Trophoblast cell (in vitro differentiated cells and primary cell): ENCODE data around the gene XYLB. TPM values are rescaled to one million over a fixed set of nuclear protein-coding genes. Genes with fewer than 3 reads are reported as not detected.
A peak's percentile ranks its signal among the peaks of the same experiment; 100 is the strongest.
"Not testable (repeated sequence)": the region's sequence is repeated elsewhere in the genome, so short reads cannot be mapped to it uniquely, and the experiment has no call there.

Experiments used
- DNase-seq, 2 donors: peaks; one replicate each; pipeline ENCODE4 v3.0.0-alpha.2; 2016
- H2AFZ ChIP-seq: 2 replicates; pipeline ENCODE4 v1.6.1; 2013; ENCODE audit warnings: low read length, moderate library complexity, mild to moderate bottlenecking; ENCODE audit not compliant: insufficient read depth, poor library complexity
- H2AK5ac ChIP-seq: 2 replicates; pipeline ENCODE4 v1.6.1; 2013; ENCODE audit warnings: mild to moderate bottlenecking, low read length
- H2BK120ac ChIP-seq: 2 replicates; pipeline ENCODE4 v1.6.1; 2013; ENCODE audit warnings: low read length, mild to moderate bottlenecking, moderate library complexity; ENCODE audit not compliant: insufficient read depth, poor library complexity
- H2BK12ac ChIP-seq: 2 replicates; pipeline ENCODE4 v1.6.1; 2013; ENCODE audit warnings: mild to moderate bottlenecking, low read length, moderate library complexity
- H2BK5ac ChIP-seq: 2 replicates; pipeline ENCODE4 v1.6.1; 2013; ENCODE audit warnings: low read length, low read depth, moderate library complexity, mild to moderate bottlenecking; ENCODE audit not compliant: poor library complexity
- H3K14ac ChIP-seq: 2 replicates; pipeline ENCODE4 v1.6.1; 2013; ENCODE audit warnings: mild to moderate bottlenecking, low read length
- H3K18ac ChIP-seq: 2 replicates; pipeline ENCODE4 v1.6.1; 2013; ENCODE audit warnings: mild to moderate bottlenecking, low read length
- H3K23ac ChIP-seq: 2 replicates; pipeline ENCODE4 v1.6.1; 2013; ENCODE audit warnings: low read length
- H3K27ac ChIP-seq: 2 replicates; pipeline ENCODE4 v1.5.1; 2013; ENCODE audit warnings: low read depth, mild to moderate bottlenecking, inconsistent platforms, low read length, moderate library complexity
- H3K27me3 ChIP-seq: 2 replicates; pipeline ENCODE4 v1.6.1; 2013; ENCODE audit warnings: inconsistent platforms, mild to moderate bottlenecking, low read length, moderate library complexity; ENCODE audit not compliant: insufficient read depth
- H3K36me3 ChIP-seq, 2 experiments: 1 replicate in 1 of 2; 2 replicates in 1 of 2; pipeline ENCODE4 v1.6.1; 2013; ENCODE audit warnings: low read length in 2 of 2, mild to moderate bottlenecking in 2 of 2, moderate library complexity in 1 of 2; ENCODE audit not compliant: insufficient read depth in 2 of 2, control insufficient read depth in 1 of 2
- H3K4ac ChIP-seq: 2 replicates; pipeline ENCODE4 v1.6.1; 2013; ENCODE audit warnings: low read depth, mild to moderate bottlenecking, low read length, moderate library complexity
- H3K4me1 ChIP-seq, 2 experiments: 1 replicate in 1 of 2; 2 replicates in 1 of 2; pipeline ENCODE4 v1.6.1; 2013; ENCODE audit warnings: low read length in 2 of 2, mild to moderate bottlenecking in 2 of 2, moderate library complexity in 1 of 2; ENCODE audit not compliant: insufficient read depth in 2 of 2, control insufficient read depth in 1 of 2
- H3K4me2 ChIP-seq: 2 replicates; pipeline ENCODE4 v1.6.1; 2013; ENCODE audit warnings: inconsistent platforms, mild to moderate bottlenecking, low read length, moderate library complexity
- H3K4me3 ChIP-seq: 2 replicates; pipeline ENCODE4 v1.5.1; 2013; ENCODE audit warnings: mild to moderate bottlenecking, low read depth, low read length, inconsistent platforms
- H3K79me1 ChIP-seq: one replicate; pipeline ENCODE4 v1.6.1; 2013; ENCODE audit warnings: low read length
- H3K79me2 ChIP-seq: 2 replicates; pipeline ENCODE4 v1.6.1; 2013; ENCODE audit warnings: low read length, mild to moderate bottlenecking; ENCODE audit not compliant: control insufficient read depth, insufficient read depth, poor library complexity
- H3K9ac ChIP-seq: 2 replicates; pipeline ENCODE4 v1.6.1; 2013; ENCODE audit warnings: mild to moderate bottlenecking, low read length
- H3K9me3 ChIP-seq: 2 replicates; pipeline ENCODE4 v1.6.1; 2013; ENCODE audit warnings: low read depth, mild to moderate bottlenecking, control low read depth, inconsistent platforms, low read length; ENCODE audit not compliant: insufficient read depth
- H4K12ac ChIP-seq: 2 replicates; pipeline ENCODE4 v1.6.1; 2013; ENCODE audit warnings: low read depth, mild to moderate bottlenecking, low read length, moderate library complexity
- H4K8ac ChIP-seq: 2 replicates; pipeline ENCODE4 v1.6.1; 2013; ENCODE audit warnings: low read depth, mild to moderate bottlenecking, low read length, moderate library complexity
- H4K91ac ChIP-seq: one replicate; pipeline ENCODE4 v1.6.1; 2013; ENCODE audit warnings: low read depth, mild to moderate bottlenecking, low read length, moderate library complexity
- WGBS: extraction: QIAGEN DNeasy Blood & Tissue Kit; methylation state at CpG from one replicate; pipeline ENCODE4 v1.1.7; 2013; ENCODE audit warnings: missing lambda C conversion rate; ENCODE audit not compliant: insufficient read length, insufficient coverage; ENCODE audit errors: extremely low coverage; 5-methylcytosine and 5-hydroxymethylcytosine counted together
- polyA plus RNA-seq: library from polyadenylated mRNA; stranded (reverse); fragments of 200-250 nt; gene quantifications from 2 replicates; pipeline ENCODE4 v1.2.3, GENCODE V29; 2013

The XYLB gene
- 2.2 and 2.4 TPM in 2 replicates for polyA plus RNA-seq

- peak within 1 kb of the TSS; percentile 24 for H3K14ac ChIP-seq
- H2BK12ac ChIP-seq = no peak within 1 kb of the TSS
- no peak within 1 kb of the TSS for H3K23ac ChIP-seq
- no peaks in the 10 kb centered on the region for H3K36me3 ChIP-seq
- peak within 1 kb of the TSS; percentile 67 for H3K18ac ChIP-seq
- H2AK5ac ChIP-seq = no peak within 1 kb of the TSS
- peak within 1 kb of the TSS; percentile 89 for H2AFZ ChIP-seq
- peak within 1 kb of the TSS; percentile 90 for H3K4me3 ChIP-seq
- H2BK5ac ChIP-seq = no peak within 1 kb of the TSS
- H3K9ac ChIP-seq = peak within 1 kb of the TSS; percentile 72
- peak; percentile 73 to 87 for DNase-seq
- no CpG with 5 or more reads among the region's 85 CpGs for WGBS
- no peaks in the 10 kb centered on the region for H3K4me1 ChIP-seq
- no peak within 1 kb of the TSS for H3K4ac ChIP-seq
- H4K12ac ChIP-seq = peak within 1 kb of the TSS; percentile 59
- no peak within 1 kb of the TSS for H3K27ac ChIP-seq
- H3K4me2 ChIP-seq = peak within 1 kb of the TSS; percentile 76
- H4K8ac ChIP-seq = peak within 1 kb of the TSS; percentile 28
- no peaks in the 10 kb centered on the region for H3K27me3 ChIP-seq
- H3K79me2 ChIP-seq = peaks cover 2% of the 10 kb centered on the region
- H4K91ac ChIP-seq = peak within 1 kb of the TSS; percentile 58
- no peak within 1 kb of the TSS for H2BK120ac ChIP-seq
- no peaks in the 10 kb centered on the region for H3K9me3 ChIP-seq
- no peaks in the 10 kb centered on the region for H3K79me1 ChIP-seq
Measured at GRCh38 chr3:38346587-38347410, at the start of gene XYLB. TSS of gene XYLB (plus strand) at chr3:38346785. CDS start at chr3:38346869, 84 bp downstream.

GRCh38 chr3:38297053-38297452 lies 49.5 kb upstream of the XYLB start:
- H3K23ac ChIP-seq, H4K8ac ChIP-seq, H3K4me1 ChIP-seq, H3K14ac ChIP-seq, DNase-seq, H2AFZ ChIP-seq, H3K4me2 ChIP-seq, H3K9ac ChIP-seq, H3K36me3 ChIP-seq, H2BK120ac ChIP-seq, H3K9me3 ChIP-seq, H3K27me3 ChIP-seq, H3K79me1 ChIP-seq, H2BK12ac ChIP-seq, H3K18ac ChIP-seq, H2AK5ac ChIP-seq, H3K4ac ChIP-seq, H4K91ac ChIP-seq, H3K79me2 ChIP-seq, H2BK5ac ChIP-seq, H3K4me3 ChIP-seq, H3K27ac ChIP-seq, H4K12ac ChIP-seq: not testable (repeated sequence)
- WGBS = no CpG with 5 or more reads among the region's 4 CpGs

GRCh38 chr3:38297537-38297936 lies 49.0 kb upstream of the XYLB start:
- H2BK5ac ChIP-seq = no peak overlapping the region
- H3K79me2 ChIP-seq = no peaks in the 10 kb centered on the region
- H3K79me1 ChIP-seq = no peaks in the 10 kb centered on the region
- no peak overlapping the region for H3K14ac ChIP-seq
- no peak overlapping the region for H2AK5ac ChIP-seq
- H3K36me3 ChIP-seq = no peaks in the 10 kb centered on the region
- no peaks in the 10 kb centered on the region for H3K9me3 ChIP-seq
- H2BK120ac ChIP-seq = no peak overlapping the region
- no peaks in the 10 kb centered on the region for H3K4me1 ChIP-seq
- H3K27me3 ChIP-seq = no peaks in the 10 kb centered on the region
- H3K18ac ChIP-seq = no peak overlapping the region
- no peak overlapping the region for H4K91ac ChIP-seq
- H4K12ac ChIP-seq = no peak overlapping the region
- no peak overlapping the region for H4K8ac ChIP-seq
- no peak overlapping the region for H3K4me3 ChIP-seq
- no peak overlapping the region for H3K9ac ChIP-seq
- no peak overlapping the region for H3K4me2 ChIP-seq
- H2BK12ac ChIP-seq = no peak overlapping the region
- no peak overlapping the region for H3K23ac ChIP-seq
- DNase-seq = no peak
- H3K27ac ChIP-seq = no peak overlapping the region
- no peak overlapping the region for H2AFZ ChIP-seq
- H3K4ac ChIP-seq = no peak overlapping the region

- H3K79me2 ChIP-seq = no peaks in the 10 kb centered on the region
- H3K4me2 ChIP-seq = no peak overlapping the region
- no peak overlapping the region for H4K12ac ChIP-seq
- no peak overlapping the region for H2BK5ac ChIP-seq
- H2BK12ac ChIP-seq = no peak overlapping the region
- H3K36me3 ChIP-seq = no peaks in the 10 kb centered on the region
- no peaks in the 10 kb centered on the region for H3K79me1 ChIP-seq
- no peak overlapping the region for H3K9ac ChIP-seq
- no peak overlapping the region for H4K8ac ChIP-seq
- H3K4ac ChIP-seq = no peak overlapping the region
- no CpG with 5 or more reads among the region's 5 CpGs for WGBS
- no peak overlapping the region for H4K91ac ChIP-seq
- H3K4me3 ChIP-seq = no peak overlapping the region
- H3K27ac ChIP-seq = no peak overlapping the region
- no peaks in the 10 kb centered on the region for H3K9me3 ChIP-seq
- no peak overlapping the region for H3K14ac ChIP-seq
- H2AK5ac ChIP-seq = no peak overlapping the region
- H2BK120ac ChIP-seq = no peak overlapping the region
- no peaks in the 10 kb centered on the region for H3K4me1 ChIP-seq
- no peak overlapping the region for H3K23ac ChIP-seq
- DNase-seq = peak in 1 of 2 donors; percentile 46
- no peaks in the 10 kb centered on the region for H3K27me3 ChIP-seq
- no peak overlapping the region for H2AFZ ChIP-seq
- H3K18ac ChIP-seq = no peak overlapping the region
Measured at GRCh38 chr3:38297947-38298711, 48.5 kb upstream of the XYLB start.
